Natural killer cell (primary cell): ENCODE results near the gene MRI1. TPM values are rescaled to one million over a fixed set of nuclear protein-coding genes. Genes with fewer than 3 reads are reported as not detected.
"Not testable (repeated sequence)": the region's sequence is repeated elsewhere in the genome, so short reads cannot be mapped to it uniquely, and the experiment has no call there.

Experiments
- ATAC-seq, 3 donors: fragments of 150-1000 bp in 2 of 3; fragments of 200-7000 bp in 1 of 3; cut with Tn5 transposase; 1 replicate in 1 of 3; 2 replicates in 2 of 3; pipeline ENCODE4 v1.10.0; 2021; ENCODE audit warnings: mild to moderate bottlenecking in 2 of 3, moderate library complexity in 2 of 3
- DNase-seq, 2 donors: peaks; one replicate each; pipeline versions ENCODE4 v3.0.0 to v3.0.0-alpha.2; 2013 to 2021; ENCODE audit warnings: mixed read lengths in 1 of 2
- H3K27ac ChIP-seq: one replicate; pipeline ENCODE4 v1.5.1; 2013; ENCODE audit warnings: mild to moderate bottlenecking, low read length
- H3K27me3 ChIP-seq: one replicate; pipeline ENCODE4 v1.6.1; 2013; ENCODE audit warnings: low read length; ENCODE audit not compliant: control insufficient read depth, insufficient read depth
- H3K36me3 ChIP-seq: one replicate; pipeline ENCODE4 v1.6.1; 2013; ENCODE audit warnings: low read length; ENCODE audit not compliant: control insufficient read depth, insufficient read depth
- H3K4me1 ChIP-seq: one replicate; pipeline ENCODE4 v1.6.1; 2013; ENCODE audit warnings: low read length; ENCODE audit not compliant: control insufficient read depth, insufficient read depth
- H3K4me3 ChIP-seq: one replicate; pipeline ENCODE4 v1.5.1; 2013; ENCODE audit warnings: low read length
- H3K9me3 ChIP-seq: one replicate; pipeline ENCODE4 v1.6.1; 2013; ENCODE audit warnings: low read length; ENCODE audit not compliant: control insufficient read depth, insufficient read depth
- H3K27ac Mint-ChIP-seq, 2 donors: one replicate each; pipeline ENCODE4 v1.8.0; 2022; ENCODE audit warnings: mild to moderate bottlenecking in 2 of 2, mixed read lengths in 2 of 2, moderate library complexity in 1 of 2
- H3K27me3 Mint-ChIP-seq, 2 donors: one replicate each; pipeline ENCODE4 v1.8.0; 2022; ENCODE audit warnings: low read depth in 2 of 2, mixed read lengths in 2 of 2
- H3K36me3 Mint-ChIP-seq: one replicate; pipeline ENCODE4 v1.8.0; 2022; ENCODE audit warnings: mixed read lengths
- H3K4me1 Mint-ChIP-seq, 2 donors: one replicate each; pipeline ENCODE4 v1.8.0; 2022; ENCODE audit warnings: mixed read lengths in 2 of 2
- H3K4me3 Mint-ChIP-seq: one replicate; pipeline ENCODE4 v1.8.0; 2022; ENCODE audit warnings: mild to moderate bottlenecking, moderate library complexity, mixed read lengths
- H3K9me3 Mint-ChIP-seq, 2 donors: one replicate each; pipeline ENCODE4 v1.8.0; 2022; ENCODE audit warnings: mixed read lengths in 2 of 2
- CTCF ChIP-seq: fragments of 200-600 bp; IDR thresholded peaks from one replicate; pipeline ENCODE4 v1.8.0; 2022; ENCODE audit warnings: antibody characterized with exemption
- WGBS: methylation state at CpG from one replicate; pipeline ENCODE4 v1.1.7; 2013; ENCODE audit warnings: missing lambda C conversion rate; ENCODE audit not compliant: insufficient coverage; 5-methylcytosine and 5-hydroxymethylcytosine counted together
- intact Hi-C: fragments of 100-400 bp; cut with micrococcal nuclease; formaldehyde crosslinking; loops from one replicate; pipeline ENCODE4 v1.14.2; 2022
- total RNA-seq, 4 donors: library from RNA; stranded (reverse); fragments of 120-200 nt in 1 of 4; gene quantifications; one replicate each; pipeline versions ENCODE4 v1.2.3 to v1.2.4, GENCODE V29; 2013 to 2022

Gene MRI1
- total RNA-seq, 3 donors from 2014 or later (not counting 1 experiment from before 2014, with no cell fraction given), result 25.7 to 35.4 (median 26.7) TPM

GRCh38 chr19:13747098-13747453 is 17.2 kb upstream of the MRI1 start:
- peaks cover 18% of the 10 kb centered on the region for H3K4me1 ChIP-seq
- Mint-ChIP-seq H3K9me3 (no peaks in the 10 kb centered on the region), H3K36me3 (no peaks in the 10 kb centered on the region), H3K4me3 (peak overlapping the region; percentile 61), H3K4me1 (peaks cover 14 to 22% of the 10 kb centered on the region in 2 donors), H3K27ac (peak overlapping the region; percentile 91), H3K27me3 (no peaks in the 10 kb centered on the region)
- 94% methylated on average over 8 of the region's 8 CpGs for WGBS
- H3K9me3 ChIP-seq, result no peaks in the 10 kb centered on the region
- no peaks in the 10 kb centered on the region for H3K27me3 ChIP-seq
- intact Hi-C loops, result no loop called here
- H3K27ac ChIP-seq, result peak overlapping the region; percentile 53
- no peak for TF ChIP-seq CTCF
- DNase-seq (no peak), ATAC-seq (no peak)
- no peaks in the 10 kb centered on the region for H3K36me3 ChIP-seq
- peak overlapping the region; percentile 35 for H3K4me3 ChIP-seq

GRCh38 chr19:13748169-13748828 is 16.0 kb upstream of the MRI1 start:
- Mint-ChIP-seq H3K4me1 (peaks cover 14 to 22% of the 10 kb centered on the region in 2 donors), H3K27me3 (no peaks in the 10 kb centered on the region), H3K36me3 (no peaks in the 10 kb centered on the region), H3K9me3 (no peaks in the 10 kb centered on the region), H3K27ac (peak overlapping the region; percentile 91), H3K4me3 (peak overlapping the region; percentile 91)
- peaks cover 6% of the 10 kb centered on the region for H3K36me3 ChIP-seq
- no peaks in the 10 kb centered on the region for H3K9me3 ChIP-seq
- ATAC-seq (peak in 1 of 3 donors; percentile 5), DNase-seq (peak in 1 of 2 donors; percentile 57)
- peak overlapping the region; percentile 97 for H3K4me3 ChIP-seq
- peak overlapping the region; percentile 96 for H3K27ac ChIP-seq
- H3K4me1 ChIP-seq, result peaks cover 18% of the 10 kb centered on the region
- intact Hi-C loops, result no loop called here
- no peaks in the 10 kb centered on the region for H3K27me3 ChIP-seq
- no peak for TF ChIP-seq CTCF
- WGBS, result 5% methylated on average over 25 of the region's 25 CpGs

GRCh38 chr19:13751436-13751835 is 12.9 kb upstream of the MRI1 start:
- H3K27ac ChIP-seq, result no peak overlapping the region
- Mint-ChIP-seq H3K27ac (no peak overlapping the region), H3K4me1 (peaks cover 14 to 27% of the 10 kb centered on the region in 2 donors), H3K4me3 (no peak overlapping the region), H3K27me3 (no peaks in the 10 kb centered on the region), H3K36me3 (peaks cover 9% of the 10 kb centered on the region), H3K9me3 (no peaks in the 10 kb centered on the region)
- H3K36me3 ChIP-seq, result peaks cover 23% of the 10 kb centered on the region
- no peaks in the 10 kb centered on the region for H3K9me3 ChIP-seq
- intact Hi-C loops, result no loop called here
- ATAC-seq, result no peak
- TF ChIP-seq CTCF, result no peak
- peaks cover 18% of the 10 kb centered on the region for H3K4me1 ChIP-seq
- WGBS, result 99% methylated on average over 16 of the region's 16 CpGs
- no peaks in the 10 kb centered on the region for H3K27me3 ChIP-seq
- DNase-seq, result no peak
- no peak overlapping the region for H3K4me3 ChIP-seq

DNA sequence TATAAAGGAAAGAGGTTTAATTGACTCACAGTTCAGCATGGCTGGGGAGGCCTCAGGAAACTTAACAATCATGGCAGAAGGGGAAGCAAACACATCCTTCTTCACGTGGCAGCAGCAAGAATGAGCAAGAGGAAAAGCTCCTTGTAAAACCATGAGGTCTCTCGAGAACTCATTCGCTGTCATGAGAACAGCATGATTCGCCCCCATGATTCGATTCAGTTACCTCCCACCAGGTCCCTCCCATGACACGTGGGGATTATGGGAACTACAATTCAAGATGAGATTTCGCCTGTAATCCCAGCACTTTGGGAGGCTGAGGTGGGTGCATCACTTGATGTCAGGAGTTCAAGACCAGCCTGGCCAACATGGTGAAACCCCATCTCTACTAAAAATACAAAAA is 10.7 kb upstream of the MRI1 start:
- H3K9me3 Mint-ChIP-seq, DNase-seq, H3K27ac Mint-ChIP-seq, H3K4me1 ChIP-seq, H3K9me3 ChIP-seq, H3K27me3 ChIP-seq, H3K4me3 ChIP-seq, H3K27me3 Mint-ChIP-seq, ATAC-seq, H3K27ac ChIP-seq, H3K4me3 Mint-ChIP-seq, intact Hi-C loops: not testable (repeated sequence)
- H3K36me3 ChIP-seq, result peaks cover 45% of the 10 kb centered on the region
- peaks cover 1 to 21% of the 10 kb centered on the region in 2 donors for H3K4me1 Mint-ChIP-seq
- H3K36me3 Mint-ChIP-seq, result peaks cover 16% of the 10 kb centered on the region
- 90% methylated on average over 7 of the region's 7 CpGs for WGBS
